NCI-H345 treated with DMSO at 0.1 percent for 48 hours (cell line): ENCODE measurements around the gene ARHGEF16.

Experiments used
- DNase-seq: peaks from one replicate; lab custom pipeline; 2025; ENCODE audit not compliant: unreplicated experiment; lab: John Stamatoyannopoulos, UW

Gene ARHGEF16

GRCh38 chr1:3436451-3436850, 18.0 kb upstream of the ARHGEF16 start:
- no peak for DNase-seq

- no peak for DNase-seq
Measured at GRCh38 chr1:3436901-3437300, 17.6 kb upstream of the ARHGEF16 start.

GRCh38 chr1:3438661-3439180, 15.7 kb upstream of the ARHGEF16 start:
- DNase-seq = no peak

- DNase-seq = no peak
Measured at GRCh38 chr1:3439346-3440299, 14.8 kb upstream of the ARHGEF16 start.

- no peak for DNase-seq
Measured at GRCh38 chr1:3440300-3440681, 14.2 kb upstream of the ARHGEF16 start.

- DNase-seq = no peak
Measured at GRCh38 chr1:3440711-3441409, 13.6 kb upstream of the ARHGEF16 start.

- no peak for DNase-seq
Measured at GRCh38 chr1:3441410-3441847, 13.0 kb upstream of the ARHGEF16 start.

- DNase-seq = no peak
Measured at GRCh38 chr1:3441880-3442279, 12.6 kb upstream of the ARHGEF16 start.

GRCh38 chr1:3442331-3442730, 12.1 kb upstream of the ARHGEF16 start:
- DNase-seq = no peak

- no peak for DNase-seq
Measured at GRCh38 chr1:3442901-3443300, 11.6 kb upstream of the ARHGEF16 start.

- DNase-seq = no peak
Measured at GRCh38 chr1:3443807-3444206, 10.7 kb upstream of the ARHGEF16 start.

- DNase-seq = no peak
Measured at GRCh38 chr1:3444298-3444697, 10.2 kb upstream of the ARHGEF16 start.

GRCh38 chr1:3444736-3445135, 9.7 kb upstream of the ARHGEF16 start:
- no peak for DNase-seq

- DNase-seq = no peak
Measured at GRCh38 chr1:3450202-3450863, 4.1 kb upstream of the ARHGEF16 start.

- DNase-seq = no peak
Measured at GRCh38 chr1:3450983-3451382, 3.5 kb upstream of the ARHGEF16 start.

GRCh38 chr1:3451994-3452865, 2.2 kb upstream of the ARHGEF16 start:
- DNase-seq = no peak

GRCh38 chr1:3452866-3453175, 1.6 kb upstream of the ARHGEF16 start:
- no peak for DNase-seq

GRCh38 chr1:3453203-3453761, 1.2 kb upstream of the ARHGEF16 start:
- DNase-seq = peak; percentile 52

- peak; percentile 5 for DNase-seq
Measured at GRCh38 chr1:3454811-3455618, 550 bp downstream of the ARHGEF16 start.
